GM12801 (cell line): ENCODE measurements around the gene PLPP3.

Experiments used
- CTCF ChIP-seq: IDR thresholded peaks from one replicate; pipeline ENCODE4 v1.5.1; 2011; ENCODE audit warnings: control low read depth; ENCODE audit not compliant: insufficient read length; ENCODE audit errors: extremely low read depth

PLPP3 gene

GRCh38 chr1:56483104-56483503, 96.3 kb downstream of the PLPP3 start:
- no peak for TF ChIP-seq CTCF

GRCh38 chr1:56482486-56482885, 96.9 kb downstream of the PLPP3 start:
- TF ChIP-seq CTCF = no peak

GRCh38 chr1:56481140-56481694, 98.1 kb downstream of the PLPP3 start:
- TF ChIP-seq CTCF = no peak

DNA sequence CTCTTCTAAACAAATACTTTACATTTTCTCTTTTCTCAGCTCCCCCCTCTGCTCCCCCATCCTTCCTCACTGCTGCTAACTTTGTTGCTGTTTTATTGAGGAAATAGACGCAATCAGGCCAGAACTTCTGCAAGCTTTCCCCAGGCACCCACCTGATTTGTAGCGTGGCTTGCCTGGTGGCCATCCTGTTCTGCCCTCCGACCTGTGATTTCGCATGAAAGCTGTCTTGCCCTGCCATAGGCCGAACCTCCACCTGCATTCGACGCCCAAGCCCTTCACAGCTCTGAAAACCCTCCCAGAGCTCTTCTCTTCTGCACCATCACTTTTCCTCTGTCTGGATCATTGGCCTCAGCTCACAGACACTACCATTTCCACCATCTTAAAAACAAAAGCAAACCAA, 100.6 kb downstream of the PLPP3 start:
- TF ChIP-seq CTCF = no peak

GRCh38 chr1:56477164-56478111, 101.9 kb downstream of the PLPP3 start:
- TF ChIP-seq CTCF = no peak

DNA sequence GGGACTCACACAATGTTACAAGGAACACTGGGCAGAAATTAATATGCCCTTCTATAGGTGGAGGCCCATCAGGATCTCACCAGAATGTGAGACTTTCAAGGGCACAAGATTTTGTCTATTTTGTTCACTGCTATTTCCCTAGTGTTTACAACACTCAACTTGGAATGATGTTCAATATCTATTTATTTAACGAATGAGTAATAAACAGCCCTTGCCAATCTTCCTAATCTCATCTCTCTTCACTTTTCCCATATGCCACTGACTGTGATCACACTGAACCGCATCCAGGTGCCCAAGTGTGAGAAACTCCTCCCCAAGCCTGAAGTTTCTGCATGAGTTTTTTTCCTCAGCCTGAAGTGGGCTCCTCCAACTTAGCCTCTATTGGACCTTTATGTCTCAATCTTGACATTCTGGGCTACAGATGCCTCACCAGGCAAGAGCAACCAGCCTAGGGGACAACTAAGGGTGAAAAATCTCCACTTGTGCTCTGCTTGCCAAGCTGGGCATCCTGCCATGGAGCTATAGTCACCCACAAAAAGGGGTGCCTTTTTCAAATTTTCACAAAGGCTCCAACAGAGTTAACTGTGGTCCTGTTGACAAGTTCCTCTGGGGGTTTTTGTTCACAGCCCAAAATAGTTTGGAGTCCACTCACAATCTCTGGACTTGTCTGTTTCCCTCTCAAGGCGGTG, 105.6 kb downstream of the PLPP3 start:
- TF ChIP-seq CTCF = no peak

- no peak for TF ChIP-seq CTCF
Measured at GRCh38 chr1:56472860-56473259, 106.5 kb downstream of the PLPP3 start.
